ENCODE data around the gene RAD51D.

RAD51D gene

GRCh38 chr17:35135322-35135721, 15.7 kb upstream of the RAD51D start:
- peaks cover 52 to 97% of the 10 kb centered on the region in 2 experiments for H3K36me3 ChIP-seq (ENCODE audit: control insufficient read depth in 2 of 2, insufficient read depth in 1 of 2, low read length in 2 of 2)
- no peaks in the 10 kb centered on the region for H3K4me1 ChIP-seq (ENCODE audit: control insufficient read depth, insufficient read depth, low read length)
- no peak overlapping the region for H3K27ac ChIP-seq (ENCODE audit: extremely low read depth, low read depth, low read length)
- ChIA-PET CTCF (no interaction called here), POLR2A (no interaction called here)
- no peak for TF ChIP-seq HOXA7 (CRISPR knock-in tag; IDR thresholded peaks at IDR 0.05; ENCODE audit: borderline replicate concordance)
- no peak for TF ChIP-seq ZNF777 (tag by site-specific recombination; IDR thresholded peaks at IDR 0.05; ENCODE audit: borderline replicate concordance)
- no peak for TF ChIP-seq ZBTB7A (tag by site-specific recombination; IDR thresholded peaks at IDR 0.05; ENCODE audit: low read depth)
- TF ChIP-seq ZNF239 (tag by site-specific recombination; IDR thresholded peaks at IDR 0.05), result no peak
- TF ChIP-seq KLF8 (tag by site-specific recombination; IDR thresholded peaks at IDR 0.05), result no peak
- no peak for TF ChIP-seq ZNF837 (tag by site-specific recombination; IDR thresholded peaks at IDR 0.05)
- no peak for TF ChIP-seq ZNF366 (tag by site-specific recombination; conservative IDR thresholded peaks at IDR 0.05)
- TF ChIP-seq ZNF785 (tag by site-specific recombination; IDR thresholded peaks at IDR 0.05), result no peak
- TF ChIP-seq ZBTB21 (tag by site-specific recombination; IDR thresholded peaks at IDR 0.05), result no peak
- no peak for TF ChIP-seq ZSCAN18 (tag by site-specific recombination; IDR thresholded peaks at IDR 0.05)
- TF ChIP-seq ZSCAN4 (tag by site-specific recombination; IDR thresholded peaks at IDR 0.05), result no peak
- TF ChIP-seq ZNF133 (tag by site-specific recombination; IDR thresholded peaks at IDR 0.05), result no peak
- TF ChIP-seq ZNF518A (tag by site-specific recombination; conservative IDR thresholded peaks at IDR 0.05; ENCODE audit: low read depth), result no peak
- no peak for TF ChIP-seq KLF16 (tag by site-specific recombination; IDR thresholded peaks at IDR 0.05)
- TF ChIP-seq ZNF747 (tag by site-specific recombination; IDR thresholded peaks at IDR 0.05), result no peak
- TF ChIP-seq ZNF704 (tag by site-specific recombination; IDR thresholded peaks at IDR 0.05), result no peak
- no peak for TF ChIP-seq ZNF555 (tag by site-specific recombination; conservative IDR thresholded peaks at IDR 0.05)
- TF ChIP-seq FEZF1 (tag by site-specific recombination; IDR thresholded peaks at IDR 0.05), result no peak
- TF ChIP-seq ZNF639 (tag by site-specific recombination; IDR thresholded peaks at IDR 0.05), result no peak
- H3K4me3 ChIP-seq (ENCODE audit: low read depth, low read length), result no peak overlapping the region
- no peaks in the 10 kb centered on the region for H3K9me3 ChIP-seq (ENCODE audit: control insufficient read depth, insufficient read depth, low read depth, low read length)
